Large intestine (tissue), 3 donors: Measurements from ENCODE around the gene KRTAP3-2. TPM values are rescaled to one million over a fixed set of nuclear protein-coding genes. Genes with fewer than 3 reads are reported as not detected.
A peak's percentile ranks its signal among the peaks of the same experiment; 100 is the strongest.

Experiments
- DNase-seq, 2 donors: peaks; one replicate each; pipeline versions ENCODE4 v3.0.0 to v3.0.0-alpha.2; 2013
- H3K27ac ChIP-seq: one replicate; pipeline ENCODE4 v1.5.1; 2013; ENCODE audit warnings: low read length
- H3K27me3 ChIP-seq: 2 replicates; pipeline ENCODE4 v1.6.1; 2013; ENCODE audit warnings: low read length; ENCODE audit not compliant: control insufficient read depth, insufficient read depth
- H3K36me3 ChIP-seq: 2 replicates; pipeline ENCODE4 v1.6.1; 2013; ENCODE audit warnings: low read length; ENCODE audit not compliant: control insufficient read depth, insufficient read depth
- H3K4me1 ChIP-seq: one replicate; pipeline ENCODE4 v1.6.1; 2013; ENCODE audit warnings: low read length; ENCODE audit not compliant: control insufficient read depth, insufficient read depth
- H3K4me3 ChIP-seq: one replicate; pipeline ENCODE4 v1.5.1; 2013; ENCODE audit warnings: low read length
- H3K9me3 ChIP-seq: one replicate; pipeline ENCODE4 v1.6.1; 2013; ENCODE audit warnings: mild to moderate bottlenecking, low read depth, low read length, moderate library complexity; ENCODE audit not compliant: control insufficient read depth
- WGBS: methylation state at CpG from one replicate; pipeline ENCODE4 v1.1.5; 2013; ENCODE audit warnings: low lambda C conversion rate; ENCODE audit not compliant: insufficient coverage; 5-methylcytosine and 5-hydroxymethylcytosine counted together
- polyA plus RNA-seq: library from polyadenylated mRNA; unstranded; fragments of 120-200 nt; gene quantifications from one replicate; pipeline ENCODE4 v1.2.1, GENCODE V29; 2013

The KRTAP3-2 gene
- polyA plus RNA-seq, 1 donor = not detected

DNA sequence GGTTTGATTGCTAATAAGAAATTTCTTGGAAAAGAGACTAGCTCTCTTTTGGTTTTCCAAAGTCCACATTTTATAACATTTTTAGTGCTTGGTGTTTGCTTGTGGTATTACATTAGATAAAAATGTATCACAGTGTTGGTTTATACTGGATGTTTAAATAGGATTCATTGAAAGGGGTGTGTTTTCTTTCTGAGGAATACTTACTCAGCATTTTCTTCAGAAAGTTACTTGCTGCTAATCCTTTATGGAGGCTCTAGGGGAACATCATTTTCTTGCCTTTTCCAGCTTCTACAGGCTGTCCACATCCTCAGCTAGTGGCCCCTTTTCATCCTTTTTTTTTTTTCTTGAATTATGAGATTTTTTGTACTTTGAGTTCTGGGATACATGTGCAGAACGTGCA, 32.1 kb downstream of the KRTAP3-2 start:
- no peaks in the 10 kb centered on the region for H3K27me3 ChIP-seq
- no peak for DNase-seq
- no peaks in the 10 kb centered on the region for H3K9me3 ChIP-seq
- no peak overlapping the region for H3K27ac ChIP-seq
- WGBS = no CpG with 5 or more reads among the region's 1 CpG
- no peaks in the 10 kb centered on the region for H3K36me3 ChIP-seq
- H3K4me1 ChIP-seq = no peaks in the 10 kb centered on the region
- H3K4me3 ChIP-seq = no peak overlapping the region

DNA sequence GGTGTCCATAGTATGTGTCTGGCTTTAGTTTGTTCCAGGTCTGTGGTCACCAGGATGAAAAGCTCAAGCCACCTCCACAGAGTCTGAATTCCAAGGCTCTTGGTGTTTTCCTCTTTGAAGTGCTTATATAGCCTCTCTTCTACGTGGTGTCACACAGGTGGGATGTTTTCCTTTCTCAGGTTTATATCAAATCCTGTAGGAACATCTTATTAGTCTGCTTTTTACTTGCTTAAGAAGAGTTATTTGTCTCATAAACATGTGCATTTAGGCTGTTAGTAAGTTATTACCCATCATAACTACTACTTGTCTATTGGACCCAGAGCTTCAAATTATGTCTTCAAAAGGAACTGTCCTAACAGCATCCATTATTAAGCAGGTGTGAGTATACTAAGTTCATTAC, 32.9 kb downstream of the KRTAP3-2 start, which contains the start of gene KRT39:
Gene KRT39, minus strand, starts transcription at position 101 of the 400 bp plus-strand sequence. Its CDS starts 92 bp downstream, at position 9.
- H3K4me1 ChIP-seq = no peaks in the 10 kb centered on the region
- H3K9me3 ChIP-seq = no peaks in the 10 kb centered on the region
- no CpG with 5 or more reads among the region's 1 CpG for WGBS
- no peak for DNase-seq
- no peaks in the 10 kb centered on the region for H3K27me3 ChIP-seq
- no peak within 1 kb of the TSS for H3K27ac ChIP-seq
- no peaks in the 10 kb centered on the region for H3K36me3 ChIP-seq
- H3K4me3 ChIP-seq = no peak within 1 kb of the TSS

DNA sequence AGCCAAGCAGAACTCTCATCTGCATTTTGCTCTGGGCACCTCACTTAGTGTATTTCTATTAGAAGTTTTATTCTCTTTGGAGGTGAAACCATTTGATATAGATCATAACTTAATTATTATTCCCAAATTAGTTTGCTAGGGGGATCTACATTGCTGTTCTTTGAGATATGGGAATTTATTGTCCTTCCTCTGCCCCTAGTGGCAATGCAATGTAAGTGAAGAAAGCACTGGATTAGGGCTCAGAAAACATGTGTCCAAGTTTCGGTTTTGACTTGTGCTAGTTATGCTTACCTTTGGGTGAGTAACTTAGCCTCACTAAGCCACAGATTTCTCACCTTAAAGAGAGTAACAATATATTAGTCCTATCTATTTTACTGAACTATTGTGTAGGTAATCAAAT, 35.9 kb downstream of the KRTAP3-2 start:
- no CpG with 5 or more reads among the region's 1 CpG for WGBS
- no peak overlapping the region for H3K4me3 ChIP-seq
- no peaks in the 10 kb centered on the region for H3K4me1 ChIP-seq
- H3K27me3 ChIP-seq = no peaks in the 10 kb centered on the region
- H3K9me3 ChIP-seq = no peaks in the 10 kb centered on the region
- no peak overlapping the region for H3K27ac ChIP-seq
- DNase-seq = peak in 1 of 2 donors; percentile 36
- H3K36me3 ChIP-seq = no peaks in the 10 kb centered on the region

DNA sequence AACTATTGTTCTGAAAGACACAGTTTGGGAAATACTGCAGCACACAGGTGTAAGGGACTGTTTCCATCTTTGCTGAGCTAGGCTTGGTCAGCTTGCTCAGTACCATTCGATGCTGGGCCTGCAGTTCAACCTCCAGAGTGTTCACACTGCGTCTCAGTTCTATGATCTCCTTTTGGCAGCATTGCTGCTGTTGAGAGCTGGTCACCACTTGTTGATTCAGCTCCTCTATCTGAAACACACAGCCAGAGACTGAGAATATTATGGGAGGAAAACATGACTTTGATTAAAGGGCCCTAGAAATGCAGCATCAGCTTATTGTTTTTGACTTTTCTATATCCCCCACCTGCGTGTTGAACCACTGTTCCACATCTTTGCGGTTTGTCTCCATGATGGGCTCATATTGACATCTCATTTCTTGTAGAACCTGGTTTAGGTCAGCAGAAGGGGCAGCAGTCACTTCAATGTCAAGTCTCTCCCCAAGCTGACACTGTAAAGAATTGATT, 37.6 kb downstream of the KRTAP3-2 start:
- H3K4me3 ChIP-seq = no peak overlapping the region
- H3K27me3 ChIP-seq = no peaks in the 10 kb centered on the region
- no peaks in the 10 kb centered on the region for H3K36me3 ChIP-seq
- no peaks in the 10 kb centered on the region for H3K4me1 ChIP-seq
- H3K27ac ChIP-seq = no peak overlapping the region
- DNase-seq = no peak
- WGBS = 100% methylated on average over 2 of the region's 4 CpGs
- H3K9me3 ChIP-seq = no peaks in the 10 kb centered on the region

DNA sequence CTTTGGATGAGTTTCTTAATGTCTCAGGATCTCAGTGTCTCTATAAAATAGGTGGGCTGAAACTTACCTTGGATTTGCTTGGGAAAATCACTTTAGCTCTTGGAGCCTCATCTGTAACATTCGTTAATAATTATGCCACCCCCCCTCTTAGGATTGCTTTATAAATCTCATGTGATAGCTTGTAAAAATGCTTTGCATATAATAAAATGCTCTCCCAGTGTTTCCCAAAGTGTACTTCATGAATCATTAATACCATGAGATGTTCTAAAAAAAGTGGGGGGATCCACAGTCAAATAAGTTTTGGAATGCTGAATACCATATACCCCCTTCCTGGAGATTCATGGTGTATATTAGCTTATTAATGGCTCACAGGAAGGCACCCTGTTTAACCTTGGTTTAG, 38.1 kb downstream of the KRTAP3-2 start:
- H3K27ac ChIP-seq = no peak overlapping the region
- H3K4me3 ChIP-seq = no peak overlapping the region
- no peaks in the 10 kb centered on the region for H3K4me1 ChIP-seq
- no peak for DNase-seq
- WGBS = no CpG with 5 or more reads among the region's 1 CpG
- H3K27me3 ChIP-seq = no peaks in the 10 kb centered on the region
- H3K36me3 ChIP-seq = no peaks in the 10 kb centered on the region
- no peaks in the 10 kb centered on the region for H3K9me3 ChIP-seq

DNA sequence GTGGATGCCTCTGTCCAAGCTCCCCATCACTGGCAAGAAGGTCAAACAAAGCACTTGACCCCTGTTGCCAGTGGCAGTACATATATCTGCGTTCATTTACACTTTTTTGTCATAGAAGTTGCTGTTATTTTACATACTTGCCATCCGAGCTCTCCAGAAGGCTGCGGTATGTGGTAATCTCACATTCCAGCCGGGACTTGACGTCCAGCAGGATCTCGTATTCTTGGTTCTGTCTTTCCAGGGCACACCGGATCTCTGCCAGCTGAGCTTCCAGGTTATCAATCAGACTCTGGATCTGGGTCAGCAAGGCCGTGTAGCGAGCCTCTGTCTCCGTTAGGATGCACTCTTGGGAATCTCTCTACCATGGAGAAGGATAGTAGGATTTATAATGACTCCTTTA, 39.6 kb downstream of the KRTAP3-2 start:
- Histone ChIP-seq H3K36me3 (no peaks in the 10 kb centered on the region), H3K4me1 (no peaks in the 10 kb centered on the region), H3K9me3 (no peaks in the 10 kb centered on the region), H3K27ac (no peak overlapping the region), H3K27me3 (no peaks in the 10 kb centered on the region), H3K4me3 (no peak overlapping the region)
- DNase-seq = no peak
- 79% methylated on average over 5 of the region's 10 CpGs for WGBS

DNA sequence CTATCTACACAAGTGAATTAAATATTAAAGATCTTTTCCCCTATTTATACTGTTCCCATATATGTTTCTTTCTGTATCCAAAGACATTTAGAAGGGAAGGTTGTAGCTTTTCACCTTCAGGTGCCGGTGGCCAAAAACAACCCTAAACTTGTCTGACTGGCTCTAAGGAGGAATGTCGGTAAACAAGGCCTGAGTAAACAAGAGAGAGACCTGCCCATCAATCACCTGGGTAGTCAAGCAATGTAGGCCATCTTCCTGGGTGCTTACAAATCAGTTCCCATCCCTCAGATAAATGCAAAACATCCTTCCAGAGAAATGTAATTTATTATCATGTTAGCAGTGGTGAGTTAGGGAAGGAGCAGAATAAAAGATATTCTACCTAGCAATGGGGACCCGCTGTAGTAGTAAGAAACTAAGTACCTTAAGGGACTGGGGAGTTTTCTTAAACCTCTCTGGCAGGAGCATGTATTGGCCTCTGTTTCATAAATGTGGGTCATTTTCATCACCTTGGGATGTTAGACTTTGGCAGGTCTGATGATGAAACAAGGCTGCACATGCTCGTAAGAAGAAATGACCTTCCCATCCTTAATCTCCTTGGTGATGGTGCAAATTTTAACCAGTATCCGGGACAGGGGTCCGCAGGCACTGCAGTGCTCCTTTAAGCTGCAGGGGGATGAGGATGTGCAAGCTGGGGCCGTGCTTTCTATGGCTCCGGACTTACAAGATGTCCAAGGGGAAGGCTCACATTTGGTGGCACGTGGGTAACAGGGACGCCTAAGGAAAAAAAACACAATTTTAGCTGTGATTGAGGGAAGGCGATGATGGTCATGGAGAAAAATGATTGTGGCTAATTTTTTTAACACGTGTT, 41.4 kb downstream of the KRTAP3-2 start:
- Histone ChIP-seq H3K27me3 (no peaks in the 10 kb centered on the region), H3K4me3 (no peak overlapping the region), H3K36me3 (no peaks in the 10 kb centered on the region), H3K9me3 (no peaks in the 10 kb centered on the region), H3K27ac (no peak overlapping the region), H3K4me1 (no peaks in the 10 kb centered on the region)
- WGBS = no CpG with 5 or more reads among the region's 12 CpGs
- DNase-seq = no peak

DNA sequence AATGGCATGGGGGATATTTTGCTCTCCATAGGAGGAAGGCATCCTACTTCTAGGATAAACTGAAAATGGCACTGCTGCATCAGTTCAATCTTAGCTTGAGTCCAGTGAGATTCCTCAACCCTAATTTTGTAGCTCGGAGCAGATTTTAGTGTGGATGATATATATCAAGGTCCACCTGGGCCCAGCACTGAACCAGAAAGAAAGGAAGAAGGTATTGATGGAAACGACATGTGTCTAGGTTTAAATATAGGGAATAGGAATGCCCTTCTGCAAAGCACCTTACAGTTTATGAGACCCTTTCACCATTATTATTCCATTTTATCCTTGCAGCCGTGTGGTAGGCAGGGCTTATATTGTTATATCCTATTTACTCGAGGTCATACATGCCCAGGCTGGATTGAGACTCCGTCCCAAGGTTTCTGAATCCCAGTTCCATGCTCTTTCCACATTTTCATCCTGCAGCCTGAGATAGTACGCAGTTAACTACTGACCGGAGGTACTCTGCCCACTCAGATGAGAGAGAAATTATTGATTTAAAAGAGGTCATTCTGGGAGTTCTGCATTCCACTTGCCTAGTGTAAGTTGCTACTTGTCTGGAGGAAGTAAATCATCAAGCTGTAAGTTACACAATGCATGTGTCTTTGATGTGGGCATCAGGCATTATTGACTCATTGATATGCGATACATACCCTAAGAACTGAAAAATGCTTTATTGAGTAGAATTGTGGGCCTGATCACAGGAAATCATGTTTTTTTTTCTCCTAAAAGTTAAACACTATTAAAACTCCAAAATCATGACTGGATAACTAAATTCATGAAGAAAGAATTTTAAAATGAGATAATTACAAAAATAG, 43.1 kb downstream of the KRTAP3-2 start:
- WGBS = 36% methylated on average over 3 of the region's 8 CpGs
- Histone ChIP-seq H3K4me1 (no peaks in the 10 kb centered on the region), H3K4me3 (no peak overlapping the region), H3K27me3 (no peaks in the 10 kb centered on the region), H3K27ac (no peak overlapping the region), H3K9me3 (no peaks in the 10 kb centered on the region), H3K36me3 (no peaks in the 10 kb centered on the region)
- DNase-seq = peak in 1 of 2 donors; percentile 46

DNA sequence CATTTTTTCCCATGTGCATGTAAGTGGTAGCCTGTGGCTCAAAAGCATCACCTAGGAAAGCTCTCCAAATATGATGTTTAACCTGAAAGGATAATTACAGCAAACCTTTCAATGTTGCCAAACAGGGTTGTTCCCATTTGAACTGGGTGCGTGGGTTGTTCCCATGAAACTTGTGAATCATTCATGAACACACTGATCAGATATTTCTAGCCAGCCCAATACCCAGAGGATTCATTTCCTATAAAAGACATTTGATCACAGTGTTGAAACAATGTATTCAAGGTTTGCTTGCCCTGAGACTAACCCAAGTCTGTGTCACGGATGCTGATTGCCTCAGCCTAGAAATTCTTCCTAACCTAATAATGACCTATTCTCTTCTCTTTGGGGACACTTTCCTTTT, 45.8 kb downstream of the KRTAP3-2 start:
- no peak overlapping the region for H3K4me3 ChIP-seq
- WGBS = 86% methylated on average over 1 of the region's 2 CpGs
- no peak overlapping the region for H3K27ac ChIP-seq
- H3K4me1 ChIP-seq = peaks cover 8% of the 10 kb centered on the region
- no peaks in the 10 kb centered on the region for H3K9me3 ChIP-seq
- DNase-seq = no peak
- no peaks in the 10 kb centered on the region for H3K36me3 ChIP-seq
- peaks cover 4% of the 10 kb centered on the region for H3K27me3 ChIP-seq

DNA sequence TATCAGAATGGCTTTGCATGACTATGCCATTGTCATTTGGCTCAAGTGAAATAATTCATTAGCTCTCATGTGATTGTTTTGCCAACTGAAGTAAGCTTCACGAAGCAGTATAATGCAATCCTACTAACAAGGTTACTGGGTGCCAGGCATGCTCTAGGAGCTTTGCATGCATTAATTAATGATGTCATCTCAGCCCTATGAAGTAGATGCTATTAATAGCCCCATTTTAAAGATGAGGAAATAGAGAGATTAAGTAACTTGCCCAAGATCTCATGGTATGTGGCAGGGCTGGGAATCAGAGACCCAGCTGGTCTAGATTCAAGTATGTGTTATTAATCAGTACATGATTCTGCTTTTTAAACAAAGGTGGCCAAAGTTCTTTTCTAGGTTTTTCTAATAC, 47.0 kb downstream of the KRTAP3-2 start:
- DNase-seq = no peak
- peaks cover 9% of the 10 kb centered on the region for H3K4me1 ChIP-seq
- H3K27me3 ChIP-seq = peaks cover 4% of the 10 kb centered on the region
- H3K27ac ChIP-seq = no peak overlapping the region
- H3K9me3 ChIP-seq = no peaks in the 10 kb centered on the region
- no peak overlapping the region for H3K4me3 ChIP-seq
- H3K36me3 ChIP-seq = no peaks in the 10 kb centered on the region
- WGBS = no CpG with 5 or more reads among the region's 1 CpG
